Measurements from ENCODE around the gene PGF.

The PGF gene

GRCh38 chr14:74942181-74942580 lies 13.2 kb downstream of the PGF start:
- CTCF ChIA-PET, result interaction anchor here (1.1 to 1.3 kb wide), 3 partner anchors 8 to 146 kb away, joined by 3 to 8 read pairs (median 4); partner anchors contain the start of gene RPS6KL1
- DNase-seq (ENCODE audit: extremely low spot score), result no peak
- POLR2A ChIA-PET, result interaction anchor here (1.0 to 1.2 kb wide), 3 partner anchors 13 to 20 kb away, joined by 4 read pairs; partner anchors contain the start of genes PGF and RPS6KL1
- no peak for TF ChIP-seq ELF4 (IDR thresholded peaks at IDR 0.05)
- TF ChIP-seq FOXA1 (IDR thresholded peaks at IDR 0.05), result no peak
- no peak for TF ChIP-seq CTBP1 (IDR thresholded peaks at IDR 0.05; ENCODE audit: borderline replicate concordance)
- no peak for TF ChIP-seq FOXM1 (IDR thresholded peaks at IDR 0.05; ENCODE audit: borderline replicate concordance)
- TF ChIP-seq PKNOX1 (IDR thresholded peaks at IDR 0.05), result no peak
- no peak for TF ChIP-seq LEF1 (IDR thresholded peaks at IDR 0.05; ENCODE audit: borderline replicate concordance)
- TF ChIP-seq NFRKB (IDR thresholded peaks at IDR 0.05), result no peak
- no peak for TF ChIP-seq ZNF384 (IDR thresholded peaks at IDR 0.05)
- TF ChIP-seq SUZ12 (IDR thresholded peaks at IDR 0.05), result no peak
- no peak for TF ChIP-seq FOXK2 (IDR thresholded peaks at IDR 0.05)
- TF ChIP-seq ARNT (IDR thresholded peaks at IDR 0.05), result no peak
- no peak for TF ChIP-seq BHLHE40 (IDR thresholded peaks at IDR 0.05; ENCODE audit: borderline replicate concordance)
- no peak for TF ChIP-seq HDGF (IDR thresholded peaks at IDR 0.05; ENCODE audit: borderline replicate concordance)
- no peak for TF ChIP-seq L3MBTL2 (conservative IDR thresholded peaks at IDR 0.05)

- no peak for DNase-seq (ENCODE audit: extremely low spot score)
- ChIA-PET CTCF (interaction anchor here (1.1 to 1.3 kb wide), 3 partner anchors 8 to 147 kb away, joined by 3 to 8 read pairs (median 4); partner anchors contain the start of gene RPS6KL1), POLR2A (interaction anchor here (1.0 to 1.2 kb wide), 3 partner anchors 13 to 20 kb away, joined by 4 read pairs; partner anchors contain the start of genes PGF and RPS6KL1)
- TF ChIP-seq ARNT (IDR thresholded peaks at IDR 0.05), result no peak
- no peak for TF ChIP-seq HDGF (IDR thresholded peaks at IDR 0.05; ENCODE audit: borderline replicate concordance)
- no peak for TF ChIP-seq ZNF384 (IDR thresholded peaks at IDR 0.05)
- no peak for TF ChIP-seq CTBP1 (IDR thresholded peaks at IDR 0.05; ENCODE audit: borderline replicate concordance)
- no peak for TF ChIP-seq PKNOX1 (IDR thresholded peaks at IDR 0.05)
- TF ChIP-seq FOXM1 (IDR thresholded peaks at IDR 0.05; ENCODE audit: borderline replicate concordance), result no peak
- TF ChIP-seq SP1 (IDR thresholded peaks at IDR 0.05), result no peak
- TF ChIP-seq L3MBTL2 (conservative IDR thresholded peaks at IDR 0.05), result no peak
- no peak for TF ChIP-seq FOXK2 (IDR thresholded peaks at IDR 0.05)
- TF ChIP-seq TARDBP (IDR thresholded peaks at IDR 0.05), result no peak
- no peak for TF ChIP-seq ELF4 (IDR thresholded peaks at IDR 0.05)
- TF ChIP-seq BHLHE40 (IDR thresholded peaks at IDR 0.05; ENCODE audit: borderline replicate concordance), result no peak
- TF ChIP-seq SUZ12 (IDR thresholded peaks at IDR 0.05), result no peak
- no peak for TF ChIP-seq FOXA1 (IDR thresholded peaks at IDR 0.05)
- TF ChIP-seq NFRKB (IDR thresholded peaks at IDR 0.05), result no peak
- TF ChIP-seq LEF1 (IDR thresholded peaks at IDR 0.05; ENCODE audit: borderline replicate concordance), result no peak
Observed at GRCh38 chr14:74941676-74942097, 13.7 kb downstream of the PGF start.

- no peak for TF ChIP-seq SUZ12 (IDR thresholded peaks at IDR 0.05)
- no peak for TF ChIP-seq PKNOX1 (IDR thresholded peaks at IDR 0.05)
- no peak for TF ChIP-seq CTBP1 (IDR thresholded peaks at IDR 0.05; ENCODE audit: borderline replicate concordance)
- TF ChIP-seq SP1 (IDR thresholded peaks at IDR 0.05), result no peak
- no peak for TF ChIP-seq BHLHE40 (IDR thresholded peaks at IDR 0.05; ENCODE audit: borderline replicate concordance)
- TF ChIP-seq FOXA1 (IDR thresholded peaks at IDR 0.05), result no peak
- POLR2A ChIA-PET, result interaction anchor here (1.2 to 1.4 kb wide), 3 partner anchors 14 to 123 kb away, joined by 3 to 4 read pairs (median 4); partner anchors contain the start of genes ACYP1, PGF and RPS6KL1
- no peak for DNase-seq (ENCODE audit: extremely low spot score)
- CTCF ChIA-PET, result interaction anchor here (1.1 to 1.2 kb wide), 2 partner anchors 18 to 148 kb away, joined by 4 to 8 read pairs; partner anchors contain the start of gene RPS6KL1
Observed at GRCh38 chr14:74940956-74941565, 14.3 kb downstream of the PGF start.

GRCh38 chr14:74938531-74939495 lies 16.6 kb downstream of the PGF start:
- DNase-seq (ENCODE audit: extremely low spot score), result no peak

More at GRCh38 chr14:74938531-74939495, 16.6 kb downstream of the PGF start:
- TF ChIP-seq ZNF384 (IDR thresholded peaks at IDR 0.05) (no peak), NFRKB (IDR thresholded peaks at IDR 0.05) (no peak), PKNOX1 (IDR thresholded peaks at IDR 0.05) (no peak), FOXM1 (IDR thresholded peaks at IDR 0.05; ENCODE audit: borderline replicate concordance) (no peak)
- ChIA-PET CTCF (no interaction called here), POLR2A (interaction anchor here (0.8 kb wide), 1 partner anchor 16 kb away, joined by 3 read pairs; the partner anchor contains the start of gene RPS6KL1)
